Measurements from ENCODE around the gene KIR3DL3. TPM values are rescaled to one million over a fixed set of nuclear protein-coding genes. Genes with fewer than 3 reads are reported as not detected.
"Not testable (repeated sequence)": the region's sequence is repeated elsewhere in the genome, so short reads cannot be mapped to it uniquely, and the experiment has no call there.

The KIR3DL3 gene
- total RNA-seq, 1 donor, result not detected

GRCh38 chr19:54766464-54766863 lies 42.2 kb downstream of the KIR3DL3 start:
- H3K4me3 ChIP-seq (ENCODE audit: low read depth, low read length); DNase-seq (ENCODE audit: low read depth): not testable (repeated sequence)

- not testable (repeated sequence) for DNase-seq (ENCODE audit: low read depth); H3K4me3 ChIP-seq (ENCODE audit: low read depth, low read length)
Observed at GRCh38 chr19:54769646-54770045, 45.4 kb downstream of the KIR3DL3 start, which contains the start of gene KIR2DL1. Gene KIR2DL1, plus strand, starts transcription at chr19:54769793. Its CDS starts 58 bp downstream, at chr19:54769851.

- not testable (repeated sequence) for H3K4me3 ChIP-seq (ENCODE audit: low read depth, low read length); DNase-seq (ENCODE audit: low read depth)
Observed at GRCh38 chr19:54770511-54770910, 46.3 kb downstream of the KIR3DL3 start.

GRCh38 chr19:54771018-54771960 lies 47.0 kb downstream of the KIR3DL3 start:
- DNase-seq (ENCODE audit: low read depth); H3K4me3 ChIP-seq (ENCODE audit: low read depth, low read length): not testable (repeated sequence)

- DNase-seq (ENCODE audit: low read depth); H3K4me3 ChIP-seq (ENCODE audit: low read depth, low read length): not testable (repeated sequence)
Observed at GRCh38 chr19:54772666-54773065, 48.4 kb downstream of the KIR3DL3 start.

- H3K4me3 ChIP-seq (ENCODE audit: low read depth, low read length); DNase-seq (ENCODE audit: low read depth): not testable (repeated sequence)
Observed at GRCh38 chr19:54775095-54775815, 51.0 kb downstream of the KIR3DL3 start.

- DNase-seq (ENCODE audit: low read depth); H3K4me3 ChIP-seq (ENCODE audit: low read depth, low read length): not testable (repeated sequence)
Observed at GRCh38 chr19:54775830-54776229, 51.6 kb downstream of the KIR3DL3 start.

GRCh38 chr19:54777851-54778250 lies 53.6 kb downstream of the KIR3DL3 start:
- H3K4me3 ChIP-seq (ENCODE audit: low read depth, low read length); DNase-seq (ENCODE audit: low read depth): not testable (repeated sequence)

GRCh38 chr19:54778896-54779295 lies 54.7 kb downstream of the KIR3DL3 start:
- DNase-seq (ENCODE audit: low read depth); H3K4me3 ChIP-seq (ENCODE audit: low read depth, low read length): not testable (repeated sequence)

GRCh38 chr19:54782916-54783315 lies 58.7 kb downstream of the KIR3DL3 start:
- not testable (repeated sequence) for DNase-seq (ENCODE audit: low read depth)

More at GRCh38 chr19:54782916-54783315, 58.7 kb downstream of the KIR3DL3 start:
- not testable (repeated sequence) for H3K4me3 ChIP-seq (ENCODE audit: low read depth, low read length)

Small RNA genes within 50 kb of the gene (small RNA-seq; reads per million reads assigned to genes)
- not detected for gene AC245128.2
- not detected for gene KIR3DP1

Other genes with a start within 250 kb of the KIR3DL3 start
- gene LAIR2, start 221.6 kb upstream of the KIR3DL3 start, total RNA-seq, result not detected in 2 replicates
- not detected in 2 replicates for gene LILRA2, start 150.7 kb upstream of the KIR3DL3 start, total RNA-seq
- not detected in 2 replicates for gene LILRA1, start 130.8 kb upstream of the KIR3DL3 start, total RNA-seq
- gene LILRB1, start 94.0 kb upstream of the KIR3DL3 start, total RNA-seq, result not detected in 2 replicates
- gene LILRB4, start 61.5 kb upstream of the KIR3DL3 start, total RNA-seq, result not detected in 2 replicates
- gene KIR2DL3, start 14.1 kb downstream of the KIR3DL3 start, total RNA-seq, result not detected in 2 replicates
- gene KIR2DL1, start 45.4 kb downstream of the KIR3DL3 start, total RNA-seq, result not detected in 2 replicates
- not detected in 2 replicates for gene KIR2DL4, start 79.2 kb downstream of the KIR3DL3 start, total RNA-seq
- not detected in 2 replicates for gene KIR3DL1, start 92.0 kb downstream of the KIR3DL3 start, total RNA-seq
- gene KIR2DS4, start 108.2 kb downstream of the KIR3DL3 start, total RNA-seq, result not detected in 2 replicates
- gene KIR3DL2, start 126.0 kb downstream of the KIR3DL3 start, total RNA-seq, result not detected in 2 replicates
- not detected in 2 replicates for gene FCAR, start 149.8 kb downstream of the KIR3DL3 start, total RNA-seq
- gene NCR1, start 181.7 kb downstream of the KIR3DL3 start, total RNA-seq, result not detected in 2 replicates
- gene NLRP7, start 223.1 kb downstream of the KIR3DL3 start, total RNA-seq, result not detected in 2 replicates
- gene NLRP2, start 241.9 kb downstream of the KIR3DL3 start, total RNA-seq, result 0.32 and 1.3 TPM in 2 replicates